ENCODE results near the gene DAND5. TPM values are rescaled to one million over a fixed set of nuclear protein-coding genes. Genes with fewer than 3 reads are reported as not detected.

The DAND5 gene
- total and polyA plus RNA-seq, 5 experiments from 2014 or later = not detected

GRCh38 chr19:13015361-13016223 is 46.2 kb downstream of the DAND5 start:
- no peak overlapping the region for H3K27ac Mint-ChIP-seq
- peak overlapping the region in 3 of 10 donors; percentile 3 to 59 (median 10) for H3K4me3 Mint-ChIP-seq
- H3K9me3 Mint-ChIP-seq = no peaks in the 10 kb centered on the region
- ATAC-seq (no peak), DNase-seq (no peak)
- H3K4me1 Mint-ChIP-seq = peaks cover 21 to 39% (median 30%) of the 10 kb centered on the region in 4 donors
- peaks cover 0 to 6% (median 0%) of the 10 kb centered on the region in 3 donors for H3K36me3 Mint-ChIP-seq
- peaks cover 19 to 63% (median 47%) of the 10 kb centered on the region in 5 donors for H3K27me3 Mint-ChIP-seq
- POLR2A ChIA-PET = no interaction called here

- H3K4me3 Mint-ChIP-seq = no peak overlapping the region
- POLR2A ChIA-PET = no interaction called here
- no peak overlapping the region for H3K27ac Mint-ChIP-seq
- peaks cover 0 to 6% (median 0%) of the 10 kb centered on the region in 3 donors for H3K36me3 Mint-ChIP-seq
- H3K9me3 Mint-ChIP-seq = no peaks in the 10 kb centered on the region
- peaks cover 19 to 57% (median 45%) of the 10 kb centered on the region in 5 donors for H3K27me3 Mint-ChIP-seq
- peaks cover 18 to 39% (median 30%) of the 10 kb centered on the region in 4 donors for H3K4me1 Mint-ChIP-seq
- DNase-seq (no peak), ATAC-seq (no peak)
Measured at GRCh38 chr19:13016245-13016627, 46.9 kb downstream of the DAND5 start.

- POLR2A ChIA-PET = no interaction called here
- peaks cover 13 to 36% (median 27%) of the 10 kb centered on the region in 4 donors for H3K4me1 Mint-ChIP-seq
- no peaks in the 10 kb centered on the region for H3K9me3 Mint-ChIP-seq
- ATAC-seq (no peak), DNase-seq (no peak)
- H3K4me3 Mint-ChIP-seq = no peak overlapping the region
- H3K27ac Mint-ChIP-seq = no peak overlapping the region
- H3K36me3 Mint-ChIP-seq = peaks cover 0 to 2% (median 0%) of the 10 kb centered on the region in 3 donors
- peaks cover 16 to 51% (median 44%) of the 10 kb centered on the region in 5 donors for H3K27me3 Mint-ChIP-seq
Measured at GRCh38 chr19:13016628-13017305, 47.4 kb downstream of the DAND5 start.

- POLR2A ChIA-PET = no interaction called here
- Mint-ChIP-seq H3K27ac (no peak overlapping the region), H3K27me3 (peaks cover 16 to 47% (median 44%) of the 10 kb centered on the region in 5 donors), H3K4me3 (no peak overlapping the region), H3K9me3 (no peaks in the 10 kb centered on the region), H3K36me3 (peaks cover 0 to 2% (median 0%) of the 10 kb centered on the region in 3 donors), H3K4me1 (peaks cover 15 to 41% (median 27%) of the 10 kb centered on the region in 4 donors)
- DNase-seq (no peak), ATAC-seq (no peak)
Measured at GRCh38 chr19:13017306-13018034, 48.1 kb downstream of the DAND5 start.

GRCh38 chr19:13018035-13018914 is 48.9 kb downstream of the DAND5 start:
- H3K27me3 Mint-ChIP-seq = peaks cover 11 to 44% (median 40%) of the 10 kb centered on the region in 5 donors
- DNase-seq (no peak), ATAC-seq (no peak)
- no peaks in the 10 kb centered on the region for H3K9me3 Mint-ChIP-seq
- H3K36me3 Mint-ChIP-seq = no peaks in the 10 kb centered on the region
- H3K27ac Mint-ChIP-seq = no peak overlapping the region
- H3K4me1 Mint-ChIP-seq = peaks cover 14 to 39% (median 25%) of the 10 kb centered on the region in 4 donors
- H3K4me3 Mint-ChIP-seq = no peak overlapping the region
- POLR2A ChIA-PET = no interaction called here

GRCh38 chr19:13019332-13019731 is 50.0 kb downstream of the DAND5 start:
- POLR2A ChIA-PET = no interaction called here
- Mint-ChIP-seq H3K27me3 (peaks cover 9 to 46% (median 36%) of the 10 kb centered on the region in 5 donors), H3K9me3 (no peaks in the 10 kb centered on the region), H3K36me3 (peaks cover 1 to 3% (median 3%) of the 10 kb centered on the region in 3 donors), H3K4me3 (no peak overlapping the region), H3K27ac (no peak overlapping the region), H3K4me1 (peaks cover 13 to 39% (median 24%) of the 10 kb centered on the region in 4 donors)
- DNase-seq = no peak
- ATAC-seq = no peak

- no peak overlapping the region for H3K27ac Mint-ChIP-seq
- H3K36me3 Mint-ChIP-seq = peaks cover 5 to 6% (median 6%) of the 10 kb centered on the region in 3 donors
- POLR2A ChIA-PET = no interaction called here
- H3K9me3 Mint-ChIP-seq = no peaks in the 10 kb centered on the region
- H3K4me3 Mint-ChIP-seq = no peak overlapping the region
- H3K4me1 Mint-ChIP-seq = peaks cover 11 to 36% (median 29%) of the 10 kb centered on the region in 4 donors
- H3K27me3 Mint-ChIP-seq = peaks cover 8 to 46% (median 33%) of the 10 kb centered on the region in 5 donors
- ATAC-seq (no peak), DNase-seq (no peak)
Measured at GRCh38 chr19:13020002-13020414, 50.6 kb downstream of the DAND5 start.

GRCh38 chr19:13022111-13022858 is 52.9 kb downstream of the DAND5 start:
- ATAC-seq (no peak), DNase-seq (no peak)
- Mint-ChIP-seq H3K4me3 (peak overlapping the region in 9 of 10 donors; percentile 4 to 78 (median 55)), H3K4me1 (peaks cover 13 to 34% (median 30%) of the 10 kb centered on the region in 4 donors), H3K36me3 (peaks cover 11 to 21% (median 11%) of the 10 kb centered on the region in 3 donors), H3K9me3 (no peaks in the 10 kb centered on the region), H3K27ac (peak overlapping the region in 1 of 10 donors; percentile 28), H3K27me3 (peaks cover 10 to 44% (median 32%) of the 10 kb centered on the region in 5 donors)
- POLR2A ChIA-PET = no interaction called here

GRCh38 chr19:13022859-13023636 is 53.7 kb downstream of the DAND5 start:
- Mint-ChIP-seq H3K27me3 (peaks cover 10 to 36% (median 30%) of the 10 kb centered on the region in 5 donors), H3K9me3 (no peaks in the 10 kb centered on the region), H3K4me3 (peak overlapping the region; percentile 42 to 88 (median 73)), H3K36me3 (peaks cover 11 to 24% (median 11%) of the 10 kb centered on the region in 3 donors), H3K27ac (peak overlapping the region in 3 of 10 donors; percentile 33 to 71 (median 70)), H3K4me1 (peaks cover 13 to 34% (median 30%) of the 10 kb centered on the region in 4 donors)
- DNase-seq (no peak), ATAC-seq (peak; percentile 37 to 51)
- POLR2A ChIA-PET = no interaction called here

GRCh38 chr19:13023656-13024055 is 54.3 kb downstream of the DAND5 start:
- Mint-ChIP-seq H3K9me3 (no peaks in the 10 kb centered on the region), H3K4me3 (peak overlapping the region; percentile 42 to 89 (median 74)), H3K27me3 (peaks cover 10 to 36% (median 30%) of the 10 kb centered on the region in 5 donors), H3K27ac (peak overlapping the region in 1 of 10 donors; percentile 70), H3K4me1 (peaks cover 13 to 34% (median 30%) of the 10 kb centered on the region in 4 donors), H3K36me3 (peaks cover 11 to 24% (median 11%) of the 10 kb centered on the region in 3 donors)
- POLR2A ChIA-PET = no interaction called here
- DNase-seq (no peak), ATAC-seq (no peak)
